ENCODE measurements around the gene MESD. TPM values are rescaled to one million over a fixed set of nuclear protein-coding genes. Genes with fewer than 3 reads are reported as not detected.

MESD gene
- 15.2 and 15.7 TPM in 2 replicates for polyA plus RNA-seq (2014; cell fraction: cytosol; rRNA removed)
- 9.0 and 12.1 TPM in 2 replicates for polyA plus RNA-seq (2014; cell fraction: nucleus; rRNA removed)

DNA sequence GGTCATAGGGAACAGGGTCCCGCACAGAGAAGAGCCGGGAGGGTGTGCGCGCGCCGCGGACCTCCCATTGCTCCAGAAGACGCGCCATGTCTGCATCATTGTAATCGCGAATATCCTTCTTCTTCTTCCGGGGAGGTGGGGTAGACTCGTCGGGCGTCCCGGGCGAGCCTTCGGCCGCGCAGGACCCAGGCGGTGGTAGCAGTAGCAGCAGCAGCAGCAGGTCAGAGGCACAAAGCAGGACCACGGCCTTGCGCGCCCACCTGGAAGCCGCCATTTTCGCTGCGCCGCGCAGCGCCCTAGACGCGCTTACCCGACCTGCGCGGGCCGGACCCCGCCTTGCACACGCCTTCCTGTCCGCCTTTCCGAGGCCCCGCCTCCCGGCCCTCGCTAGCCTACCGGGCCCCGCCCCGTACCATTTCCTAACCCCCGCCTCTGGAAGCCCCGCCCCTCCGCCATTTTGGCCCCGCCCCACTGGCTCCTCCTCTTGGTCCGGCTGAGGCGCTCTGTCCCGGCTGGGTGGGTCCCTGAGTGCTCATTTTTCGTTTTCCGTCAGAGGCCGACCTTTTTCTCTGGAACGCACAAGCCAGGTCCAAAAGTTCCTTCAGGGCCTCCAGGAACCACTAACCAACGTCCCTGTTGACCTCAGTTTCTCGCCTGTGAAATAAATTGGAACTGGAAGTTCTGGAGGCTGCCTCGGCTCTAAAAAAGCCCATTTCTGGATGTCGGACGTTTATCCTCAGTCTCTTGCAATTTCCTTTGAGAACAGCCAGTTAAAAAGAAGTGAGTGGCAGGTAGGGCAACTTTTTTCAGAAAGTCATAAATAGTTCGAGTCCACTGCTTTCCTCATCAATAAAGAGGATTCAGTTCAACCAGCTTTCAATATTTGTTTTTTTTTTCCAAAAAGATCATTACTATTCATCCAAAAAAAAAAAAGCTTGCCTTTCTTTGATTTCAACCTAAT is at the start of gene MESD:
MESD (minus strand) TSS at position 302 of the 961 bp plus-strand sequence; CDS start at position 274, 28 bp downstream.
- DNase-seq (ENCODE audit: low spot score), result peak; percentile 94

DNA sequence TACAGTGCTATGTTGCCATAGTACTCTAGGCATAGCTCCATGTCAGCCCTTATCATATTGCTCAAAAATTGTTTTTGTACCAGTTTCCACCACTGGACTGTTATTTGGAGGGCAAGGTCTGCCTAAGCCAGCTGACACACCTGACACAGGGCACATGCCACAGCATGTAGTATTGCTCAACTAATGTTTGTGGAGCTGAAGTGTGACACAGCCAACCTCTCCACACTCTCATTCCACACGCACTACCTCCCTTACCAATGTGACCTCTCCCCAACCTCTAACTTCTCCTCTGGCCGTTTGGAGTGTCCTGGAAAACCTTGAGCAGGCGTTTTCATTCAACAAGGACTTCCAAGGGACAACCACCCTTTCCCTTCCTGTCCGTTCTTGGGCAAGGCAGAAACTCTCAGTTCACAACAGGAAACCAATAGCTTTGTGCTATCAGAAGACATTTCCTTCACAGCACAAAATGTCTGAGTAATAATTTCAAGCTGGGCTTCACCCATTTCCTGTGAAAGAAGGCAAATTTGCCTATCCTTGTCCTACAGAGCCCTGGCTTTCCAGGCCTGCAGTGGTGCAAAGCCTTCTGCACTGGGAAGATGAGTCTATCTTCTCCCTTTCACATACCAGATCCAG is 49.5 kb upstream of the MESD start:
- no peak for DNase-seq (ENCODE audit: low spot score)

GRCh38 chr15:81037952-81038743 is 48.5 kb upstream of the MESD start:
- DNase-seq (ENCODE audit: low spot score), result no peak

DNA sequence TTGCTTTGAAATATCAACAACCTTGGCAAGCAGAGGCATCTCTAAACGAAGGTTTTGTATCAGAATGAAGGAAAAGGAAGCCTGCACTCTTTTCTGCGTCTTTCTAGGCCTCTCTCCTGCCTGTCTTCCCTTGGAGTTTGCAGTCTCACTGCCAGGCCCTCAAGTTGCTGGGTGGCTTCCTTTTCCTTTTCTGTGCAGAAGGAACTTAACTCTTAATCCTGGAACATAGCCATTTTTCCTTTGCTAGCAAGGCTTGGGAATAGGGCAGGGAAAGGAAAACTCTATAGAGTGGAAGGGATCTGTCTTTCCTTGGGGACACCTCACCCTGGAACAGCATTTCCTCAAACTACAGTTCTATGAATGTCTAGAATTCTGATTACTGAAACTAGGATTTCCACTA is 43.9 kb upstream of the MESD start:
- no peak for DNase-seq (ENCODE audit: low spot score)

GRCh38 chr15:81032818-81033217 is 43.2 kb upstream of the MESD start:
- no peak for DNase-seq (ENCODE audit: low spot score)

DNA sequence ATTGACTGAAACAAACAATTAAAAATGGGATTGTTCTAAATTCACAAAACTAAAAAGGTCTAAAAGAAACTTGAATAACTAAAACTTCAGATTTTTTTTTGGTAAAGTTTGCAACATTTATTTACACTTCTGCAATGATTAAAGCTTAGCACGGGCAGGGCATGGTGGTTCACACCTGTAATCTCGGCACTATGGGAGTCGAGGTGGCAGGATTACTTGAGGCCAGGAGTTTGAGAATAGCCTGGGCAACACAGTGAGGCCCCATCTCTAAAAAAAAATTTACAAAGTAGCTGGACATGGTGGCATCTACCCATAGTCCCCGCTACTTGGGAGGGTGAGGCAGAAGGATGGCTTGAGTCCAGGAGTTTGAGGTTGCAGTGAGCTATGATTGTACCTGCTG is 42.7 kb upstream of the MESD start:
- no peak for DNase-seq (ENCODE audit: low spot score)

DNA sequence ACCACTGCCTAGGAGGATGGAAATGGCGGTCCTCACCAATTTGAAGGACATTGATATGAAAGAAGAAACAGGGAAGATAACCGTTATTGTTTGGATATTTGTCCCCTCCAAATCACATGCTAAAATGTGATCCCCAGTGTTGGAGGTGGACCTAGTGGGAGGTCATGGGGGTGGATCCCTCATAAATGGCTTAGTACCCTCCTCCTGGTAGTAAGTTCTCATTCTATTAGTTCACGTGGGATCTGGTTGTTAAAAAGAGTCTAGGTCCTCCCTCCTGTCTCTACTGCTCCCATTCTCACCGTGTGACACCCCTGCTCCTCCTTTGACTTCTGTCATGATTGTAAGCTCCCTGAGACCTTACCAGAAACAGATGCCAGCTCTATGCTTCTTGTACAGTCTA is 41.6 kb upstream of the MESD start:
- DNase-seq (ENCODE audit: low spot score), result no peak

GRCh38 chr15:81030301-81030750 is 40.7 kb upstream of the MESD start:
- no peak for DNase-seq (ENCODE audit: low spot score)

GRCh38 chr15:81029414-81030300 is 40.0 kb upstream of the MESD start:
- DNase-seq (ENCODE audit: low spot score), result no peak

DNA sequence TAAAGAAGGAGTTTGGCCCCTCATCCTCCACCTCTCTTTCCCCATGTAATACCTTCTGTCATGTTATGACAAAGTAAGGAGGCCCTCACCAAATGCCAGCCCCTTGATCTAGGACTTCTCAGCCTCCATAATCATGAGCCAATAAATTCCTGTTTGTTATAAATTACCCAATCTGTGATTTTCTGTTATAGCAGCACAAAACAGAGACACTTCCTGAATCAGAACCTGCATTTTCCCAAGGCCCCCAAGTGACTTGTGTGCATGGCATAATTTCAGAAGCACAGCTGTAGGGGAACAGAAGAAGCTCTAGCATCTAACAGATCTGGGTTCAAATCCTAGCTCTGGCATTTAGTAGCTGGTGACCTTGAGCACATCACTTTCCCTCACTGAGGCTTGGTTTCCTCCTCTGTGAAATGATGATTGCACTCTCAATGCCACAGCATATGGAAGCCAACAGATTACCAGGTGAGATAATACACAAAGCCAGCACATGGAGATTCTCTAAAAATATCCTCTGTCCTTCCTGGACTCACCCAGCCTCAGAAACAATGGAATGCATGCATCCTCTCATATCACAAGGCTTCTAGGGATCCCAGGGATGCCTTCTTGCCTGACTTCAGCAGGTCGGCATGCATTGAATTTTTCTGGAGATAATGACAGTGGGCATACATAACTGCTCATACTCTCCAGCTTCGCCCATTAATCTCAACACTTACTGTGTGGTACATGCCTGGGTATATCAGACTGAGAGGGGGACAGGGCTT is 37.4 kb upstream of the MESD start:
- no peak for DNase-seq (ENCODE audit: low spot score)

DNA sequence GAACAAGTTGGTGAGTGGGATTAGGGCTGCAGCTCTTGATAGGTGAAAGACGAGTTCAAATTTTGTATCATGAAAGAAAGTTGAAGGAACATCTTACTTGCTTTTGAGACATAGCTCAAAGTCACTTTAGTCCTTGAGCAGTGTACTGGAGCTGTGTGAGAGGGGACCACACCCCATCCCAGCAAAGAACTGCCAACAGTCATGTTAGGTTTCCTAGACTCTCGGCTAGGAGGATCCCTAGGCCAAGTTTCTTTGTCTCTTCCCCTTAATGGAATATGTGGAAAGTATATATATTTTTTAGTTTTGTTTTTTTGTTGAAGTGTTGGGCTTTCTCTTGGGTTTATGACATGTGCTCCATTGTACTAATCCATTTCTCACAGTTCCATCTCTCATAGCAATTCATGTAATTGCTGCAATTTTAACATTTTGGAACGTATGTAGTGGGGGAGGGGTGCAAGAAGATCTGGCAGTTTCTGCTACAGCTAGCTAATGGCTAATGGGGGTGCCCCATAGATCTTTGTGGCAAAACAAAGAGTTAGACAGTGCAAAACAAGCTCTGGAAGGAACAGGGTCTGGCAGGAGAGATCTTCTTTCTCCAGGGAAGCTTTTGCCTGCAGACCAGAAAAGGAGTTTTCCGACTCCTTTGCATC is 36.2 kb upstream of the MESD start:
- DNase-seq (ENCODE audit: low spot score), result no peak

- DNase-seq (ENCODE audit: low spot score), result no peak
Measured at GRCh38 chr15:81024936-81025335, 35.3 kb upstream of the MESD start.

GRCh38 chr15:81024265-81024872 is 34.8 kb upstream of the MESD start:
- no peak for DNase-seq (ENCODE audit: low spot score)

DNA sequence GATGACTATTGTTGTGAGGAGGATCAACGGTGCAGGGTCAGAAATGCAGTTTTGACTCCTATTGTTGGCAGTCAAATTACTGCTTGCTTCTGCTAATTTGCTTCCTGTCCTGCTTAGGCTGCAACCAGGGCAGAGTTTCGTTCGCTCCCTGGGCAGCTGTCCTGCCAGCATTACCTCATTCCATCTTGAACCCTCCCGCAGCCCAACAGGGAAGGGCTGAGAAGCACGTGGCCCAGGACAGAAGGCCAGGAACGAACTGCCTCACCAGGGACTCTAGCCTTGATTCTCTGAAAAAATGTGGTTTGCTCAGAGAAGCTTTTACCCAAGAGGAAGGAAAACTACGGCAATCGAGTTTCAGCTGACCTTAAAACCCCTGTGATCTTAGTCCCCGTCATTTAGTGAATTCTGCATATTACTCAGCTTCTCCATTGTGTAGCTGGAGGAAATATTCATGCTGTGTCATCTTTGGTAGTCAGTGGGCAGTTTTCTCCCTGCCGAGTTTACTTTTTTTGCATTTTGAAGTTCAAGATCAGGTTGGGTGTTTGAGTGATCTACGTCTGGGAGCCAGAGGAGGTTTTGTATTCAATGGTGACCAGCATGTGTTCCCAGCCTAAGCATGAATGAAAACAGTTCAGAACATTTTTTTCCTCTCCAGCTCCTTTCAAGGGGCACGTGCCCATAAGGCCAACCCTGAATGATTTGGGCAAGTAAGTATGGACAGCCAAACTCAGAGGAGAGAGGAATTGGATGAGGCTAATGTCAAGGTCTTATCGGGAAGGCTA is 34.1 kb upstream of the MESD start:
- DNase-seq (ENCODE audit: low spot score), result no peak

- DNase-seq (ENCODE audit: low spot score), result no peak
Measured at GRCh38 chr15:81021321-81021720, 31.7 kb upstream of the MESD start.

GRCh38 chr15:81018197-81018596 is 28.6 kb upstream of the MESD start:
- DNase-seq (ENCODE audit: low spot score), result no peak

- no peak for DNase-seq (ENCODE audit: low spot score)
Measured at GRCh38 chr15:81016489-81017068, 27.0 kb upstream of the MESD start.

Measured in SK-N-DZ (cell line).